Hepatocyte (in vitro differentiated cells): ENCODE data around the gene ADGRA1. TPM values are rescaled to one million over a fixed set of nuclear protein-coding genes. Genes with fewer than 3 reads are reported as not detected.

Experiments
- DNase-seq: peaks from one replicate; pipeline ENCODE4 v3.0.0-alpha.2; 2016; ENCODE audit warnings: low spot score
- H2AFZ ChIP-seq: fragments of 200-600 bp; sonication (generic); 2 replicates; pipeline ENCODE4 v1.6.0; 2016; ENCODE audit warnings: antibody characterized with exemption, mild to moderate bottlenecking
- H3K27ac ChIP-seq: fragments of 200-600 bp; sonication (generic); 2 replicates; pipeline ENCODE4 v1.5.1; 2016; ENCODE audit warnings: mild to moderate bottlenecking
- H3K27me3 ChIP-seq: fragments of 200-600 bp; sonication (generic); 2 replicates; pipeline ENCODE4 v1.6.1; 2016
- H3K36me3 ChIP-seq: fragments of 200-600 bp; sonication (generic); replicated peaks from 2 replicates; pipeline ENCODE4 v1.5.1; 2016; ENCODE audit warnings: low read depth; ENCODE audit not compliant: insufficient read depth
- H3K4me1 ChIP-seq: fragments of 200-600 bp; sonication (generic); 2 replicates; pipeline ENCODE4 v1.5.1; 2016; ENCODE audit warnings: mild to moderate bottlenecking, moderate library complexity; ENCODE audit not compliant: insufficient read depth
- H3K4me2 ChIP-seq: fragments of 200-600 bp; sonication (generic); 2 replicates; pipeline ENCODE4 v1.6.0; 2016
- H3K4me3 ChIP-seq: fragments of 200-600 bp; sonication (generic); 2 replicates; pipeline ENCODE4 v1.5.1; 2016; ENCODE audit warnings: mild to moderate bottlenecking
- H3K79me2 ChIP-seq: fragments of 200-600 bp; sonication (generic); 2 replicates; pipeline ENCODE4 v1.6.0; 2017; ENCODE audit warnings: mild to moderate bottlenecking
- H3K9me2 ChIP-seq: fragments of 200-600 bp; sonication (generic); replicated peaks from 2 replicates; pipeline ENCODE4 v1.6.0; 2017; ENCODE audit warnings: mild to moderate bottlenecking; ENCODE audit not compliant: insufficient read depth
- H3K9me3 ChIP-seq: fragments of 200-600 bp; sonication (generic); 2 replicates; pipeline ENCODE4 v1.5.1; 2016; ENCODE audit warnings: low read depth, mild to moderate bottlenecking
- H4K20me1 ChIP-seq: fragments of 200-600 bp; sonication (generic); 2 replicates; pipeline ENCODE4 v1.6.0; 2016; ENCODE audit warnings: mild to moderate bottlenecking; ENCODE audit not compliant: insufficient read depth, poor library complexity, severe bottlenecking
- EZH2 ChIP-seq: fragments of 200-600 bp; sonication (generic); IDR thresholded peaks from 2 replicates; pipeline ENCODE4 v1.6.1; 2016; ENCODE audit warnings: antibody characterized with exemption, mild to moderate bottlenecking, borderline replicate concordance
- EZH2phosphoT487 ChIP-seq: fragments of 200-600 bp; sonication (generic); IDR thresholded peaks from one replicate; pipeline ENCODE4 v1.6.1; 2018; ENCODE audit warnings: antibody characterized with exemption, mild to moderate bottlenecking, low read depth, moderate library complexity; ENCODE audit not compliant: unreplicated experiment, severe bottlenecking
- WGBS: methylation state at CpG from one replicate; pipeline ENCODE4 v1.1.6; 2016; ENCODE audit warnings: low lambda C conversion rate; ENCODE audit errors: missing lambda C conversion rate; 5-methylcytosine and 5-hydroxymethylcytosine counted together
- polyA plus RNA-seq: library from polyadenylated mRNA; unstranded; fragments of >200 nt; fragmentation: Nextera tagmentation; extraction: Ambion mirVana; gene quantifications from 2 replicates; pipeline ENCODE4 v1.2.1, GENCODE V29; 2016
- total RNA-seq: library from RNA; depleted of rRNA; stranded (reverse); fragments of >200 nt; gene quantifications from 2 replicates; pipeline ENCODE4 v1.2.3, GENCODE V29; 2014
- TF ChIP-seq, protein P1 (sequence below): fragments of 200-600 bp; sonication (generic); IDR thresholded peaks from 2 replicates; pipeline ENCODE4 v1.5.1; 2016; ENCODE audit warnings: antibody characterized with exemption, mild to moderate bottlenecking; ENCODE audit not compliant: poor library complexity

Gene ADGRA1
- total and polyA plus RNA-seq, 2 experiments from 2014 or later: 0.47 TPM; not detected in 1

DNA sequence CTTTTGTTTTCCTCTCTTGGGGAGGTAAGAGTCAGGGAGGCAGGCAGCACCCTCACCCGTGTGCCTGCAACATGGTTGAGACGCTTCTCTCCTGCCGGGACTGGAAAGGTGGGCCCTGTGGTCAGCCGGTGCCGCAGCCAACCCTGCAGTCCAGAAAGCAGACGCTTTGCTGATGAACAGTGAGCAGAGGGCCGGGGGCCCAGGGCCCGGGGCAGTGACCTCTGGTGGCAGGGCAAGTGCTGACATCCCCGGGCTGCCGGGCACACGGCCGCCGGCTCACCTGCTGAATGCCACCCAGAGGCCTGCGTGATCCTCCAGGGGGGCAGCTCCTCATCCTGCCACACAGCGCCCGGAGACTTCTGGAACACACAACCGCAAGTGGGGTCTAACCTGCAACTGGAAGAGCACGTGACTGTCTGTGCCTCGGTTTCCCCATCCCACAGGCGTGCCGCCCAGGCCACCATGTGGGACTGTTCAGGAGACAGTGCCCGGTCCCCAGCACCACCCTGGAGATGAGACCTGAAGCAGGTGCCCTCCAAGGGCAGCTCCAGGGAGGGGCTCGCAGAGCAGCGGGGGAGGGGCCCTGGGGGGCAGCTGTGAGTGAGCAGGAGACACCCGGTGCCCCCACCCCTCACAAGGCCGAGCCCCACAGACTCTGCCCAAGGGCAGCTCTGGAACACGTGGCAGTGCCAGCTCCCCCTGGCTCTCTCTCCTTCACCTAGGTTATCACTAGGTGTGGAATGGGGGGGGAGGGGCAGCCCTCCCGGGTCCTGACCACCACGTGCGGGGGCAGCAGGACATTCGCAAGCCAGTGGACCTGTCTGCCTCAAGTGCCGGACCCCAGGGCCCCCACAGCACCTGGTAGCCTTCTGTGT lies 2.2 kb upstream of the ADGRA1 start:
- Histone ChIP-seq H3K36me3 (no peaks in the 10 kb centered on the region), H3K27ac (no peak overlapping the region), H3K27me3 (peaks cover 47% of the 10 kb centered on the region), H3K79me2 (no peaks in the 10 kb centered on the region), H3K9me3 (no peaks in the 10 kb centered on the region), H2AFZ (no peak overlapping the region), H3K9me2 (no peaks in the 10 kb centered on the region), H3K4me2 (no peak overlapping the region), H3K4me1 (no peaks in the 10 kb centered on the region), H3K4me3 (no peak overlapping the region), H4K20me1 (no peaks in the 10 kb centered on the region)
- DNase-seq: no peak
- TF ChIP-seq, protein P1, sequence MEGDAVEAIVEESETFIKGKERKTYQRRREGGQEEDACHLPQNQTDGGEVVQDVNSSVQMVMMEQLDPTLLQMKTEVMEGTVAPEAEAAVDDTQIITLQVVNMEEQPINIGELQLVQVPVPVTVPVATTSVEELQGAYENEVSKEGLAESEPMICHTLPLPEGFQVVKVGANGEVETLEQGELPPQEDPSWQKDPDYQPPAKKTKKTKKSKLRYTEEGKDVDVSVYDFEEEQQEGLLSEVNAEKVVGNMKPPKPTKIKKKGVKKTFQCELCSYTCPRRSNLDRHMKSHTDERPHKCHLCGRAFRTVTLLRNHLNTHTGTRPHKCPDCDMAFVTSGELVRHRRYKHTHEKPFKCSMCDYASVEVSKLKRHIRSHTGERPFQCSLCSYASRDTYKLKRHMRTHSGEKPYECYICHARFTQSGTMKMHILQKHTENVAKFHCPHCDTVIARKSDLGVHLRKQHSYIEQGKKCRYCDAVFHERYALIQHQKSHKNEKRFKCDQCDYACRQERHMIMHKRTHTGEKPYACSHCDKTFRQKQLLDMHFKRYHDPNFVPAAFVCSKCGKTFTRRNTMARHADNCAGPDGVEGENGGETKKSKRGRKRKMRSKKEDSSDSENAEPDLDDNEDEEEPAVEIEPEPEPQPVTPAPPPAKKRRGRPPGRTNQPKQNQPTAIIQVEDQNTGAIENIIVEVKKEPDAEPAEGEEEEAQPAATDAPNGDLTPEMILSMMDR: no peak
- 86% methylated on average over 30 of the region's 32 CpGs for WGBS

DNA sequence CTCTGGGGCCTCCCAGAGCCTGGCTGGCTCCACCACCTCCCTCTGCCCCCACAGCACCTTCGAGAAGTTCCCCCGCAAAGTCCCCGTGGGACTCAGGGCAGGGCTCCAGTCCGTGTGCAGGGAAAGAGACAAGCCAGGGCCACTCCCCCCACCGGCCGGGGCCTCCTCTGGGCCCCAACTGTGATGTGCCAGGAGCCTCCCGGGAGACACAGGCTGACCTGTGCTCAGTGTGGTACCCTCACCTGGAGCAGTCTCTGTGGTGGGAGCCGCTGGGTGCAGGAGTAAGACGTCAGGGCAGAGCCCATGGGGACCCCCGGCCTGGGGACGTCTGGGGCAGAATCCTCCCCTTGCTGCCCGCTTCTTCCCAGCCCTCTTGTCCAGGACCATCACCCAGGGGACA lies 1.5 kb upstream of the ADGRA1 start:
- H4K20me1 ChIP-seq: no peaks in the 10 kb centered on the region
- H3K4me2 ChIP-seq: no peak overlapping the region
- no peaks in the 10 kb centered on the region for H3K9me3 ChIP-seq
- H3K79me2 ChIP-seq: no peaks in the 10 kb centered on the region
- H2AFZ ChIP-seq: no peak overlapping the region
- H3K9me2 ChIP-seq: no peaks in the 10 kb centered on the region
- no peak overlapping the region for H3K4me3 ChIP-seq
- peaks cover 50% of the 10 kb centered on the region for H3K27me3 ChIP-seq
- WGBS: 77% methylated on average over 11 of the region's 12 CpGs
- no peaks in the 10 kb centered on the region for H3K36me3 ChIP-seq
- no peaks in the 10 kb centered on the region for H3K4me1 ChIP-seq
- no peak overlapping the region for H3K27ac ChIP-seq
- DNase-seq: no peak
- TF ChIP-seq EZH2 (no peak), EZH2phosphoT487 (no peak)
- TF ChIP-seq, protein P1: no peak

DNA sequence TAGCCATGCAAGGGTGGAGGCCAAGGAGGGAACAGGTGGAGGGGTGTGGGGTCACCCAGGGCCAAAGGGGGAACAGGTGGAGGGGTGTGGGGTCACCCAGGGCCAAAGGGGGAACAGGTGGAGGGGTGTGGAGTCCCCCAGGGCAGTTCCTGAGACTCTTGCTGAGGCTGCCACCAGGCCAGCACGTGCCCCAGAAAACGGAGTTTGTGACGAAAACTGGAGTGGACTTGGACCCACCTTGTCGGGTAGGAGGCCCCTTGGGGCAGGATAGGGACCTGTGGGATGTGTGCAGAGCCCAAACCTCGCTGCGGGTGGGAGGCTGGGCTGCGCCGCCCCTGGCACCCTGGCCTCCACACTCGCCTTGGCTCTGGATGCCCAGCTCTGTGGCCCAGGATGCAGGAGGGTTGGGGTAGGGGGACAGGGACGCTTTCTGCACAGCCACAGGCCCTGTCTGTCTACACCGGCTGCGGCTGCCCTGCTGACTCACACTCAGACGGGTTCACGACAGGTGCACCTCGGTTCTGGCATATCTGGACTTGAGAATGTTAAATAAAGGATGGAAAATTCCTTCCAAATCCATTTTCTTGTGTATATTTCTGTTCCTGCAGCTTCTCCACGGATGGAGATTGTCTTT lies 562 bp upstream of the ADGRA1 start:
- no peak overlapping the region for H3K27ac ChIP-seq
- H3K36me3 ChIP-seq: no peaks in the 10 kb centered on the region
- H3K9me3 ChIP-seq: no peaks in the 10 kb centered on the region
- no peak for DNase-seq
- no peaks in the 10 kb centered on the region for H3K79me2 ChIP-seq
- peak overlapping the region; percentile 89 for H3K4me2 ChIP-seq
- H2AFZ ChIP-seq: no peak overlapping the region
- no peaks in the 10 kb centered on the region for H4K20me1 ChIP-seq
- H3K4me3 ChIP-seq: no peak overlapping the region
- no peak for TF ChIP-seq EZH2
- TF ChIP-seq, protein P1: no peak
- no peak for TF ChIP-seq EZH2phosphoT487
- H3K27me3 ChIP-seq: peaks cover 50% of the 10 kb centered on the region
- WGBS: 61% methylated on average over 14 of the region's 16 CpGs
- H3K9me2 ChIP-seq: no peaks in the 10 kb centered on the region
- no peaks in the 10 kb centered on the region for H3K4me1 ChIP-seq
